Psoas muscle (tissue), 8 donors: ENCODE data around the gene RHBDD1. TPM values are rescaled to one million over a fixed set of nuclear protein-coding genes. Genes with fewer than 3 reads are reported as not detected.
A peak's percentile ranks its signal among the peaks of the same experiment; 100 is the strongest.

Source experiments
- ATAC-seq, 4 donors: fragments of 200-7000 bp; cut with Tn5 transposase; one replicate each; pipeline ENCODE4 v1.9.1; 2020; ENCODE audit warnings: moderate library complexity in 3 of 4, mild to moderate bottlenecking in 2 of 4
- DNase-seq, 2 donors: peaks; one replicate each; pipeline ENCODE4 v3.0.0-alpha.2; 2020
- H3K27ac ChIP-seq: fragments of 200-600 bp; one replicate; pipeline ENCODE4 v1.8.0; 2022
- H3K27me3 ChIP-seq, 3 donors: fragments of 200-600 bp in 1 of 3; one replicate each; pipeline versions ENCODE4 v1.6.1 to v1.8.0; 2013 to 2022; ENCODE audit warnings: low read length in 2 of 3, mild to moderate bottlenecking in 2 of 3, moderate library complexity in 1 of 3; ENCODE audit not compliant: insufficient read depth in 3 of 3
- H3K36me3 ChIP-seq, 2 donors: fragments of 200-600 bp in 1 of 2; one replicate each; pipeline versions ENCODE4 v1.6.1 to v1.8.0; 2013 to 2022; ENCODE audit warnings: low read depth in 1 of 2, mild to moderate bottlenecking in 1 of 2, moderate library complexity in 1 of 2; ENCODE audit not compliant: insufficient read depth in 1 of 2
- H3K4me1 ChIP-seq: fragments of 200-600 bp; one replicate; pipeline ENCODE4 v1.8.0; 2022
- H3K4me3 ChIP-seq: fragments of 200-600 bp; one replicate; pipeline ENCODE4 v1.8.0; 2022; ENCODE audit warnings: mild to moderate bottlenecking
- H3K9me3 ChIP-seq: fragments of 200-600 bp; one replicate; pipeline ENCODE4 v1.8.0; 2022
- CTCF ChIP-seq: fragments of 200-600 bp; IDR thresholded peaks from one replicate; pipeline ENCODE4 v1.8.0; 2022; ENCODE audit warnings: antibody characterized with exemption
- WGBS, 3 donors: extraction: QIAGEN DNeasy Blood & Tissue Kit; methylation state at CpG; one replicate each; pipeline versions ENCODE4 v1.1.6 to v1.1.7; 2013; 5-methylcytosine and 5-hydroxymethylcytosine counted together
- intact Hi-C, 2 donors: fragments of 100-400 bp; cut with DNase I; formaldehyde crosslinking; loops; one replicate each; pipeline versions ENCODE4 v1.11.0 to v1.14.2; 2022
- long read RNA-seq, 2 donors: library from polyadenylated mRNA; unstranded; transcript quantifications; one replicate each; pipeline ENCODE4 v2.0.0, GENCODE V29; 2021
- polyA plus RNA-seq, 3 donors: library from polyadenylated mRNA; stranded (reverse); fragments of 200-250 nt; gene quantifications; one replicate each; pipeline ENCODE4 v1.2.3, GENCODE V29; 2013
- total RNA-seq, 4 donors: library from RNA; stranded (reverse); fragmentation: NEBNext Ultra II Directional in 2 of 4; extraction: Animal tissue kit (Norgen Biotek cat#: 25700) in 2 of 4; gene quantifications; one replicate each; pipeline versions ENCODE4 v1.2.1 to v1.2.4, GENCODE V29; 2021 to 2023
- donor health status: healthy with polysubstance abuse.
- donor health status: DM: no; HTN: no; CAD: no; lungs with moderate emphysema.
- donor health status: Bipolar disorder and iron deficiency.
- donor health status: healthy.
- donor health status: DM: yes; HTN: yes; CAD: no.
- donor health status: DM: no; HTN: no; CAD: no.
- donor health status: DM: no; HTN: no; CAD: no.
- donor health status: DM: yes; HTN: yes; CAD: no.

Gene RHBDD1, protein sequence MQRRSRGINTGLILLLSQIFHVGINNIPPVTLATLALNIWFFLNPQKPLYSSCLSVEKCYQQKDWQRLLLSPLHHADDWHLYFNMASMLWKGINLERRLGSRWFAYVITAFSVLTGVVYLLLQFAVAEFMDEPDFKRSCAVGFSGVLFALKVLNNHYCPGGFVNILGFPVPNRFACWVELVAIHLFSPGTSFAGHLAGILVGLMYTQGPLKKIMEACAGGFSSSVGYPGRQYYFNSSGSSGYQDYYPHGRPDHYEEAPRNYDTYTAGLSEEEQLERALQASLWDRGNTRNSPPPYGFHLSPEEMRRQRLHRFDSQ
- total RNA-seq (10 to 100 TPM; 15.8 to 26.1 (median 20.1) TPM), polyA plus RNA-seq (10 to 100 TPM in 1 of 3 donors, 1 to 10 TPM in 2; 6.7 to 24.5 (median 9.2) TPM)
- long read RNA-seq, donor 1, full-length matches to known transcripts, result 1 of 4 reads
- long read RNA-seq, donor 1, partial matches to known transcripts, result 0 of 4 reads
- long read RNA-seq, donor 1, other reads (novel, unspliced or antisense), result 3 of 4 reads
- long read RNA-seq, donor 2, full-length matches to known transcripts, result 6 of 14 reads
- long read RNA-seq, donor 2, partial matches to known transcripts, result 0 of 14 reads
- long read RNA-seq, donor 2, other reads (novel, unspliced or antisense), result 8 of 14 reads

DNA sequence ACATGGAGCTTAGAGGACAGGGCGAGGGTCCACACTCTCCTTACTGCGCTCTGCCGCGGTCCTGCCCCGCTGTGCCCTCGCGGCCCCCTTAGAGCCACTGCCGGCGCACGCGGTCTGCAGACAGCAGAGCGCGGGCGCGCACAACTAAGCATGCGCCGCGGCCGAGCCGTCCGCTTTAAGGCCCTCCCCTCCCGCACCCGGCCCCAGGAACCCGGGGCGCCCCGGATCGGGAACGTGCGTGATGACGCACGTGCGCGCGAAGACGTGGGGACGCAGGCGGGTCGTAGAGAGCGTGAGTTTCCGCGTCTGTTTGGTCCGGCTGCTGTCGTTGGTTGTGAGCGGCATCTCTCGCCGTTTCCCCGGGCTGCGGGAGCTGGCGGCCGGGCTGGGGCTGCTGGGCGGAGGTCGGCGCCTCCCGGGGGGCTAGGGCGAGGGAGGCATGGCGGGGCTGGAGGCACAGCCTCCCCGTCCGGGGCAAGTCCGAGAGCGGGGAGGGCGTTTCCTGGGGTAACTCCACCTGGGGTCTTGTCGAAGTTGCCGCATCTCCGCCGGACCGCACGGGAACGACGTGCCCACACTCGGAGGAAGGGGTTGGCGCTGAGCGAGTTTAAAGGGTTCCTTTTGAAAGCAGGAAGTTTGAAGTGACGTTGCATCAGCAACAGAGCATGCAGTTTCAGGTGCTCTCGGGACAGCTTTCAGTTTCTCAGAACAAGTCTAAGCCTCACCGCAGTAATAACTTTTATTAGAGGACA, at the start of gene RHBDD1:
RHBDD1 (plus strand) TSS at position 259 of the 752 bp plus-strand sequence. CDS start 28,640 bp downstream, outside the sequence.
- peak; percentile 96 to 97 for DNase-seq
- Histone ChIP-seq H3K27ac (peak within 1 kb of the TSS; percentile 96), H3K4me1 (peaks cover 36% of the 10 kb centered on the region), H3K27me3 (no peaks in the 10 kb centered on the region), H3K4me3 (peak within 1 kb of the TSS; percentile 86), H3K36me3 (no peaks in the 10 kb centered on the region), H3K9me3 (no peaks in the 10 kb centered on the region)
- WGBS, 3 donors, result 0 to 1% (median 1%) methylated on average over 72 to 75 of the region's 75 CpGs
- no peak for TF ChIP-seq CTCF
- ATAC-seq, result peak; percentile 98 to 99 (median 98)
- intact Hi-C loops, result loop anchor here in 1 of 2 donors (10.0 kb wide), 1 partner anchor 149 kb away; no protein-coding TSS in a partner anchor

GRCh38 chr2:226788064-226788463, 47.8 kb upstream of the RHBDD1 start:
- intact Hi-C loops, result no loop called here
- H3K4me1 ChIP-seq, result peaks cover 47% of the 10 kb centered on the region
- no peak overlapping the region for H3K4me3 ChIP-seq
- H3K9me3 ChIP-seq, result no peaks in the 10 kb centered on the region
- no peaks in the 10 kb centered on the region for H3K27me3 ChIP-seq
- peak overlapping the region; percentile 99 for H3K27ac ChIP-seq
- no peaks in the 10 kb centered on the region for H3K36me3 ChIP-seq
- TF ChIP-seq CTCF, result no peak
- DNase-seq, result no peak
- no peak for ATAC-seq

- no peak overlapping the region for H3K4me3 ChIP-seq
- peaks cover 56% of the 10 kb centered on the region for H3K4me1 ChIP-seq
Measured at GRCh38 chr2:226788881-226789490, 46.9 kb upstream of the RHBDD1 start.

More at GRCh38 chr2:226788881-226789490, 46.9 kb upstream of the RHBDD1 start:
- Histone ChIP-seq H3K27me3 (no peaks in the 10 kb centered on the region), H3K9me3 (no peaks in the 10 kb centered on the region), H3K27ac (peak overlapping the region; percentile 99), H3K36me3 (no peaks in the 10 kb centered on the region)
- WGBS, 3 donors, result 31 to 40% (median 36%) methylated on average over 3 of the region's 3 CpGs
- intact Hi-C loops, result no loop called here
- DNase-seq (no peak), ATAC-seq (no peak)
- no peak for TF ChIP-seq CTCF
